Measurements from ENCODE around the gene PPP2R5E. TPM values are rescaled to one million over a fixed set of nuclear protein-coding genes. Genes with fewer than 3 reads are reported as not detected.
"Not testable (repeated sequence)": the region's sequence is repeated elsewhere in the genome, so short reads cannot be mapped to it uniquely, and the experiment has no call there.

Gene PPP2R5E
- 67.7 TPM for total RNA-seq (ENCODE audit: unreplicated experiment)
- long read RNA-seq, full-length matches to known transcripts = 6 of 15 reads
- long read RNA-seq, partial matches to known transcripts = 4 of 15 reads
- long read RNA-seq, other reads (novel, unspliced or antisense) = 5 of 15 reads

DNA sequence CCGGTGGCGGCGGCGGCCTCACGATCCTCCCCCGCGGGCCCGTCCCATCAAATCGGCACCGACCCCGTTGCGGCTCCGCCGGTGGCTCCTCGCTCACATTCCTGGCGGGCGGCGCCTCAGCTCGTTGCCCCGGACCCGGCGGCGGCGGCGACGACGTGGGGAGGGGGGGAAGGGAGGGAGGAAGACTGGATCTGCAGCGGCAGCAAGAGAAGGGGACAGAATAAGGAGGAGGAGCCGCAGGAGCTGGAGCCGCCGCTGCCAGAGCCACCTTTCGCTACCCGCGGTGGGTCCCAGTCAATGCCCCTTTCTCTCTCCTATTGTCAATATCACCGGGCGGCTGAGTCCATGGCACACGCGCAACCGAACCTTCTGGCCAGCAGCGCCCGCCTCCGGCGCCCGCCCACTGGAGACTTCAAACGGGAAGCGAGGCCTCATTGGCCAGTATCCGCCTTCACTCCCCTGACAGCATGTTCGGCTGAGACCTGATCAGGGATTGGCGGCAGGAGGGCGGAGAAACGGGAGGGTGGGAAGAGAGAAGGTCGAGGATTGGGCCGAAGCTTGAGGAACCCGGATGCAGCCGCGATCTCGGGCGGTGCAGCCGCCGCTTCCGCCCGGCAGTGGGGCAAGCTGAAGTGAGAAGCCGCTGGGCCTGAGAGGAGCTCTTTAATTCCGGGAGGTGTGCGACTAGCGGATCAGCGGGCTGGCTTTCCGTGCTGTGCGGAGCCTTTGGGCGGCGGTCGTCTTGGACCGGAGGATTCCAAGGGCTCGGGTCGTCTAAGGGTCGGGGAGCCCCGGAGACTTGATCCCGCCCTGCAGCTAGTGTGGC, at the start of gene PPP2R5E:
Gene PPP2R5E (minus strand): TSS at position 378 of the 826 bp plus-strand sequence. CDS start 3,692 bp downstream, outside the sequence.
- H3K9me3 Mint-ChIP-seq (ENCODE audit: unreplicated experiment) = peaks cover 4% of the 10 kb centered on the region
- peak; percentile 97 for DNase-seq
- H3K36me3 Mint-ChIP-seq (ENCODE audit: unreplicated experiment) = no peaks in the 10 kb centered on the region
- peaks cover 8% of the 10 kb centered on the region for H3K27me3 Mint-ChIP-seq (ENCODE audit: unreplicated experiment)
- peaks cover 13% of the 10 kb centered on the region for H3K4me1 Mint-ChIP-seq (ENCODE audit: low read depth, unreplicated experiment)
- TF ChIP-seq, protein P1, sequence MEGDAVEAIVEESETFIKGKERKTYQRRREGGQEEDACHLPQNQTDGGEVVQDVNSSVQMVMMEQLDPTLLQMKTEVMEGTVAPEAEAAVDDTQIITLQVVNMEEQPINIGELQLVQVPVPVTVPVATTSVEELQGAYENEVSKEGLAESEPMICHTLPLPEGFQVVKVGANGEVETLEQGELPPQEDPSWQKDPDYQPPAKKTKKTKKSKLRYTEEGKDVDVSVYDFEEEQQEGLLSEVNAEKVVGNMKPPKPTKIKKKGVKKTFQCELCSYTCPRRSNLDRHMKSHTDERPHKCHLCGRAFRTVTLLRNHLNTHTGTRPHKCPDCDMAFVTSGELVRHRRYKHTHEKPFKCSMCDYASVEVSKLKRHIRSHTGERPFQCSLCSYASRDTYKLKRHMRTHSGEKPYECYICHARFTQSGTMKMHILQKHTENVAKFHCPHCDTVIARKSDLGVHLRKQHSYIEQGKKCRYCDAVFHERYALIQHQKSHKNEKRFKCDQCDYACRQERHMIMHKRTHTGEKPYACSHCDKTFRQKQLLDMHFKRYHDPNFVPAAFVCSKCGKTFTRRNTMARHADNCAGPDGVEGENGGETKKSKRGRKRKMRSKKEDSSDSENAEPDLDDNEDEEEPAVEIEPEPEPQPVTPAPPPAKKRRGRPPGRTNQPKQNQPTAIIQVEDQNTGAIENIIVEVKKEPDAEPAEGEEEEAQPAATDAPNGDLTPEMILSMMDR (IDR thresholded peaks at IDR 0.05; ENCODE audit: partially characterized antibody, unreplicated experiment) = no peak
- peak within 1 kb of the TSS; percentile 94 for H3K27ac Mint-ChIP-seq (ENCODE audit: unreplicated experiment)
- H3K4me3 Mint-ChIP-seq (ENCODE audit: unreplicated experiment) = peak within 1 kb of the TSS; percentile 97

- not testable (repeated sequence) for H3K9me3 Mint-ChIP-seq (ENCODE audit: unreplicated experiment); H3K27ac Mint-ChIP-seq (ENCODE audit: unreplicated experiment); H3K36me3 Mint-ChIP-seq (ENCODE audit: unreplicated experiment); DNase-seq; H3K4me1 Mint-ChIP-seq (ENCODE audit: low read depth, unreplicated experiment); H3K27me3 Mint-ChIP-seq (ENCODE audit: unreplicated experiment); H3K4me3 Mint-ChIP-seq (ENCODE audit: unreplicated experiment)
Measured at GRCh38 chr14:63583046-63583445, 39.9 kb upstream of the PPP2R5E start.

GRCh38 chr14:63581491-63581890, 38.3 kb upstream of the PPP2R5E start:
- H3K4me1 Mint-ChIP-seq (ENCODE audit: low read depth, unreplicated experiment) = no peaks in the 10 kb centered on the region
- H3K27ac Mint-ChIP-seq (ENCODE audit: unreplicated experiment) = no peak overlapping the region
- H3K27me3 Mint-ChIP-seq (ENCODE audit: unreplicated experiment) = no peaks in the 10 kb centered on the region
- TF ChIP-seq, protein P1 (IDR thresholded peaks at IDR 0.05; ENCODE audit: partially characterized antibody, unreplicated experiment) = no peak
- no peak overlapping the region for H3K4me3 Mint-ChIP-seq (ENCODE audit: unreplicated experiment)
- no peaks in the 10 kb centered on the region for H3K9me3 Mint-ChIP-seq (ENCODE audit: unreplicated experiment)
- H3K36me3 Mint-ChIP-seq (ENCODE audit: unreplicated experiment) = no peaks in the 10 kb centered on the region
- no peak for DNase-seq

DNA sequence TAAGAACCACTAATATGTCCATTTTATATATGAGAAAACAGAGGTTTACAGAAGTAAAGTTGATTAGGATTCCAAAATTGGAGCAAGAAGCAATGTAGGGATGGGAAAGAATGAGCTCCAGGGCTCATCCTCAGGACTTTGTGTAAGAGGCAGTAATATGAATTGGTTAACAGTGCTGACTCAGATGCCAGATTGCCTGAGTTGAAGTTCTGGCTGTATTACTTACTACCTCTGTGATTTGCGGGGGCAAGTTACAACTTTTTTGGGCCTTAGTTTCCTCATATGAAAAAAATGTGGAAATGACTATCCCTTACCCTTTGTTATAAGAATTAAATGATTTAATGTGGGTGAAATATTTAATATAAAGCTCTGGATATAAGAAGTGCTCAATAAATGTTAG, 35.1 kb upstream of the PPP2R5E start:
- H3K27ac Mint-ChIP-seq (ENCODE audit: unreplicated experiment) = no peak overlapping the region
- H3K36me3 Mint-ChIP-seq (ENCODE audit: unreplicated experiment) = no peaks in the 10 kb centered on the region

GRCh38 chr14:63573581-63573980, 30.4 kb upstream of the PPP2R5E start:
- Mint-ChIP-seq H3K9me3 (ENCODE audit: unreplicated experiment) (no peaks in the 10 kb centered on the region), H3K4me3 (ENCODE audit: unreplicated experiment) (no peak overlapping the region)

More for the DNA sequence above, 35.1 kb upstream of the PPP2R5E start:
- Mint-ChIP-seq H3K4me1 (ENCODE audit: low read depth, unreplicated experiment) (no peaks in the 10 kb centered on the region), H3K4me3 (ENCODE audit: unreplicated experiment) (no peak overlapping the region), H3K9me3 (ENCODE audit: unreplicated experiment) (no peaks in the 10 kb centered on the region), H3K27me3 (ENCODE audit: unreplicated experiment) (no peaks in the 10 kb centered on the region)
- DNase-seq = no peak
- TF ChIP-seq, protein P1 (IDR thresholded peaks at IDR 0.05; ENCODE audit: partially characterized antibody, unreplicated experiment) = no peak

More at GRCh38 chr14:63573581-63573980, 30.4 kb upstream of the PPP2R5E start:
- Mint-ChIP-seq H3K27me3 (ENCODE audit: unreplicated experiment) (peaks cover 2% of the 10 kb centered on the region), H3K36me3 (ENCODE audit: unreplicated experiment) (no peaks in the 10 kb centered on the region), H3K27ac (ENCODE audit: unreplicated experiment) (no peak overlapping the region), H3K4me1 (ENCODE audit: low read depth, unreplicated experiment) (no peaks in the 10 kb centered on the region)
- DNase-seq = no peak
- TF ChIP-seq, protein P1 (IDR thresholded peaks at IDR 0.05; ENCODE audit: partially characterized antibody, unreplicated experiment) = no peak

All from glutamatergic neuron (in vitro differentiated cells).